ENCODE measurements around the gene PICK1.
A peak's percentile ranks its signal among the peaks of the same experiment; 100 is the strongest.

Gene PICK1

DNA sequence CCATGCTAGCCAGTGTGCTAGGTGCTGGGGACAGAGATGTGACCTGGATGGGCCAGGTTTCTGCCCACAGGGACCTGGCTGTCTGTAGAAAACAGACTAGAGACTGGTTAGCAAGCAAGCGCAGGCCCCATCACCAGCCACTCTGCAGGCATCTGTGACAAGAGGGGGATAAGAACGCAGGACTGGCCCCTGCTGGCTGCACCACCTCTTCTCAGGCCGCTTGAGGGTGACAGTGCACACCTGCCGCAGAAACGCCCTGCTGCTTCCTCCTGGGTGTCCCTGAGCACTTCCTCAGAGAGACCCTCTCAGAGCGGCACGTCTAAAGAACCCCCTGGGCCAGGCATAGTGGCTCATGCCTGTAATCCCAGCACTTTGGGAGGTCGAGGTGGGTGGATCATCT is 5.9 kb upstream of the PICK1 start:
- no peak for DNase-seq

DNA sequence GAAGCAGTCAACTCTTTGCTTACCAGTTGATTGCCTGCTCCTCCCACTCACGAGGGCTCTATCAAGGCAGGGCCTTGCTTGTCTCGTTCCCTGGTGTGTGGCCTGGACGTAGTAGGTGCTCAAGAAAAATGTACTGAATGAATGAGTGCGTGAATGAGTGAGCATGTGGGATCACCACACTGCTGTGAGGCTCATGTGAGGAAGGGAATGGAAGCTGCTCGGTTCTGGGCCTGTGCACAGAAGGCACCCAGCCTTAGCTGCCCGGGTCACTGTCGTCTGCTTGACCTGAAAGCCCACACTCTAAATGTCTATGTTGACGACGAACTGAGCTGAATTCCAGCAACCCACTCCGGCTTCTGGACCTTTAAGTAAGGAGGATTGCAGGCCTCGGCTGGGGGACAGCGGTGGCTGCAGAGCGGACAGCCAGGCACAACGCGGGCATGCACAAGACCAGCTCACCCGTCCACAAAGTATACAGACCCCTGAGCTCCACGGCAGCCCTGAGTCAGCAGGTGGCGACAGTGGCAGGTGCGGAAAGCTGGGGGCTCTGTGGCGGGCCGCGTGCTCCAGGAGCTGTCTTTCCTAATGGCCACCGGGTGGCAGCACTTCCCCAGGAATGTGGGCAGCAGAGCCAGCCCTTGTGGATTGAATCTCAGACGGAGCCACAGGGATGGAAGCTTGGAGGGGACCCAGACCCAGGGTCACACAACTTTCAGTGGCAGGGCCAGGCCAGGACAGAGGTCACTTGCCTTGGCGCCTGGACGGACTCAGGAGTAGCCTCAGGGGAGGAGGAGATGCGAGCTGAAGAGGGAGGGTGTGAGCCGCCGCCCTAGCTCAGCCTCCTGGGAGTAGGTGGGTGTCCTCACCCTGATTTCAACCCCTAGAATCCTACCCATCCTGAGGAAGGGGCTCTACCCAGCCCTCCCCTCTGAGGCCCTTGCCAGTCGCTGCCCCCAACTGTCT is 5.0 kb upstream of the PICK1 start:
- peak; percentile 28 for DNase-seq

DNA sequence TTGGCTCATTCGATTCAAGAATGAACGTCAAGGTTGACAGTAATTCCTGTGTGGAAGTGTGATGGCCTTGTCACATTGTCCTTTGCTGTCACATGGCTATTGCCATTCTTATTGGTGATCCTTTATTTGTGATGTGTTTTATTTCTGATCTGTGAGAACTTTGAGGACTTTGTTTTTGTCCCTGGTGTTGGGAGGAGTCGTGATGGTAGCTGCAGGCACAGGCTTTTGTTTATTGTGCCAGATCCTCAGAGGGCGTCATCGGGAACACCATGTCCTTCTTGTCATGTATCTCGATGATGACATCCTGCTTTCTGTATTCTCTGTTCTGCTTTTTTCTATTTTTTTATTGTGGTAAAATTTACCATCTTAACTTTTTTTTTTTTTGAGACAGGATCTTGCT is 5.6 kb downstream of the PICK1 start:
- no peak for DNase-seq

DNA sequence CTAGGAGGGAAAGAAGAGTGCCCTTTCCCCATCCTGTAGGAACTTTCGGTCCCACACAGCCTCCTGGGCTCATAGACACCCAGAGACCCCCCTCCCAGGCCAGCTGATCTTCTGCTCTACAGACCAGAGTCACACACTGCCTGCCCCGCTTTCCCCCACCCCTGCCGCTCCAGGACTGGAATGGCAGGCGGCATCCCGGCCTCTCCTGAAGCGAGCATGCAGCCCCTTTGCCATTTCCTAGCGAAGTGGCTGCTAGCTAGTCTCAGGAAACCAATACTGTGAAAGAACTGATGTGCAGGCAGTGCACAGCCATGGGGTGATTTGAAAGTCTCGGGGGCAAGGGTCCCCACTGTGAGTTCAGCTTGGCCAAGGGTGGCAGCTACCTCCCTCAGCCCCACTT is 8.3 kb downstream of the PICK1 start:
- DNase-seq = no peak

DNA sequence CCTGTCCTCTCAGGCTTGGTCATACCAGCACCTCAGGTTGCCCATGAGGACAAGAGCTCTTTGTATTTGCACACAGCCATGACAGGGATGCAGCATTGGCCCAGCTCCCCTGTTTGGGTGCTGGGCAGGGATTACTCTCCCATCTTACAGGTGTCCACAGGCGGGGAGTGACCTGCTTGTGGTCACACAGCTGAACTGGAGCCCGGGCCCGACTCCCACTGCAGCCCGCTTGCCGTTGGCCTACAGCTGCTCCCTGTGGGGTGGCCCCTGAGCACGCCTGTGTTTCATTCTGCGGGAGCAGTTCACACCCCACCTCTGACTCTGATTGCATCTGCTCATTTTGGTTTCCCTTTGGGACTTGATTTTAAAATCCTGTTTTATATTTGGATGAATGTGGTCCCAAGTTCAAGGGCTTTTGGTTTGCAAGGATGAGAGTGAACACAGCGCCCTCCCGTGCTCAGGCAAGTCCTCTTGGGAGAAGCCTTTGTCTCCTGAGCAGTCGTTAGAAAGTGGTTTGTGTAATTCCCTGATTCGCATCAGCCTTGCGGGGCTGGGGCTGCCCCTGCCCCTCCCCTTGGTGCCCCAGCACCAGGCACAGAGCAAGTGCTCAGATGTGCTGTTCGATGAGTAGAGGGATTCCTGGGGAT is 9.3 kb downstream of the PICK1 start:
- DNase-seq = no peak

DNA sequence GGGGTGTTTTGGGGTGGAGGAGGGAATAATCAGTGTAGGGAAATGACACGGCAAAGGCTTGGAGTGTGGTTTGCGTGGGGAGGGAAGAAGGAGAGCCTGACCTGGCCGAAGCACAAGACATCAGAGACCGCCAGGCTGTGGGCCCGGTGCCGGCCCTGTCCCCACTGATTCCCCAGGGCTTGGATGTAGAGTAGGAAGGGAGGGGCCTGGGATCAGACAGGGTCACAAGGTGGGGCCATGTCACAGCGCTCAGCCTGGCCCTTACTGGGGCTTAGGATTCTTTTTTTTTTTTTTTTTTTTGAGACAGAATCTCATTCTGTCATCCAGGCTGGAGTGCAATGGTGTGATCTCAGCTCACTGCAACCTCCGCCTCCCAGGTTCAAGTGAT is 9.8 kb downstream of the PICK1 start:
- no peak for DNase-seq

DNA sequence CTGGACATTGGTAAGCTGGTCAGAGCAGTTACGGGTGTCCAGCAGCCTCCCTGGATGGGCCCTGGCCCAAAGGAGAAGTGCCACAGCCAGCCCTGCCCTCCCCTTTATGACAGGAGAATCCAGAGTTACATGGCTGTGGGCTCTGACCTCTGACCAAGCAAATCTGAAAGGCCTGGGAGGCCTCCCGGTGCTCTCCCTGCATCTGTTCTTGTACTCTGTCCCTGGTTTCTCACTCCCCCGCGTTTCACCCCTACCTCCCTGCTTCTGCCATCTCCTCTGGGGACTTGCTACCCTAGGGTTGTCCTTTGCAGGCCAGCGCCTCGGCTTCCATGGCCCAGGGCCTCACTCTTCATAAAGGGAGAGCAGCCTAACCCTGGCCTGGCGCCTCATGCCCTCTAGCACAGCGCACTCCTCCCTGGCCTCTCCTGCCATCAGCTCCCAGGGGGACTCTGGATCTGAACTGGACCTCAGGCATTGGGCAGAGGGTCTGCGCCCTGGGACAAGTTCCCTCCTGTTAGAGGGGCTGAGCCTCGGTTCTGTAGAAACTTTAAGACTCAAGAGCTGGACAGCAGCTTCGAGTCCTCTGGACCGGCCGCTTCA is 10.7 kb downstream of the PICK1 start:
- no peak for DNase-seq

DNA sequence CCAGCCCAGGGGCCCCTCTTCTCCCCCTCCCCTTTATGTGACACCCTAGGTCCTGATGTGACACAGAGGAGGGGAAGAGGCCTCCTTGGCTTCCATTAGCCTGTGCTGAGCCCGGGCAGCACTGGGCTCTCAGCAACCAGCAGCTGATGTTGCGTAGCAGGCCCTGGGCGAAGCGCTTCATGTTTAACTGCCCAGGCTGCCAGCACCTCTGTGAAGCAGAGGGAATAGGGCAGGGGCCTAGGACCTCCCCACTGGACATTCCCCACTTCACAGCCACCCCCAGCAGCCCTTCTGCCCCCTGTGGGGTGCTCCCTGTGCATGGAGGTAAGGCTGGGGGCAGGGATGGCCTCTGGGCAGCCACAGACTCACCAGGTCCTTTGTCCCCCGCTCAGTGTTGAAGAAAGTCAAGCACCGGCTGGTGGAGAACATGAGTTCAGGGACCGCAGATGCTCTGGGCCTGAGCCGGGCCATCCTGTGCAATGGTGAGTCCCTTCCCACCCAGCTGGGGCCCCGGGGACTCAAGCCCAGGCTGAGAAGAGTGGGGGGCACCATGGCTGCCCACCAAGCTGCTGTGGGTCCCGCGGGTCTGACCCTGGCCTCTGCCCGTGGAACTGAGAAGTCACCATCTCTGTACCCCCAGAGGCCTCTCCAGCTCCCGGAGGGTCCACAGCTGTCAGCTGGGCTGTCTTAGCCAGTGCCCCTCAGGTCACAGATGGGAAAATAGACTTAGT is 11.6 kb downstream of the PICK1 start:
- DNase-seq = no peak

DNA sequence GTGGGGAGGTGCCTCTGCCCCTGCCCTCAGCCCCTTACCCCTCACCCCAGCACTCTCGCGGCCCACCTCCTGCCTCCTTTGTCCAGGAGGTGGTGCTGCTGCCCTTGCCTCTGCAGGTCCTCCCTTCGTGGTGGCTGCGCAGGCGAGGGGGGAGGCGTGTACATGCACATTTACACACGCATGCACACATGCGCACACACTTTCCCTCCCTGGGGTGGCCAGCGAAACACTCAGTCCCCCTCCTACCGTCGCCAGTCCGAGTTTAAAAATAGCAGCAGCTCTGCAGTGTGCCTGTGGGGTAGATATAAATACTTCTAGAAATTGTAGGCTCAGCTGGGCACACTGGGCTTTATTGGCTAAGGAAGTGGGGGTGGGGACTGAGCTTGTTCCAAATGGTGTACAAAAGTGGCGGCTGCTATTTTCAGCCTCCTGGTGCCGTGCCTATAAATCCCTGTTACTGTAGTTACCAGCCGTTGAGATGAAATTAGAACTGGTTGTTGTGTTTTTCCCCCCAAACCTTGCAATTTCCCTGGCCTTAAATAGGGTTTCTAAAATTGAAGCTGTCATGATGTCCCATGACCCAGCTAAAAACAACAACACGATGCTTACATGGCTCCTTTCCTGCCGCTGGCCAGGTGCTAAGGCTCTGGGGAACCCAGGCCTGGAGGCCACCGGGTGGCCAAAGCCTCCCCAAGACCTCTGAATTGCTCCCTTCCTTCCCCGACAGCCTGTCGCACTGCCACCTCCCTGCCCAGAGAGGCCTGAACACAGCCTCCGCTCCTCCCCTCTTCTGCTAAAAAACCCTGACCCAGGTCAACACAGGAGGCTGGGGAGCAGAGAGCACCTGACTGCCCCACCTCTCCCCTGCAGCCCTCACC is 12.4 kb downstream of the PICK1 start:
- DNase-seq = no peak

DNA sequence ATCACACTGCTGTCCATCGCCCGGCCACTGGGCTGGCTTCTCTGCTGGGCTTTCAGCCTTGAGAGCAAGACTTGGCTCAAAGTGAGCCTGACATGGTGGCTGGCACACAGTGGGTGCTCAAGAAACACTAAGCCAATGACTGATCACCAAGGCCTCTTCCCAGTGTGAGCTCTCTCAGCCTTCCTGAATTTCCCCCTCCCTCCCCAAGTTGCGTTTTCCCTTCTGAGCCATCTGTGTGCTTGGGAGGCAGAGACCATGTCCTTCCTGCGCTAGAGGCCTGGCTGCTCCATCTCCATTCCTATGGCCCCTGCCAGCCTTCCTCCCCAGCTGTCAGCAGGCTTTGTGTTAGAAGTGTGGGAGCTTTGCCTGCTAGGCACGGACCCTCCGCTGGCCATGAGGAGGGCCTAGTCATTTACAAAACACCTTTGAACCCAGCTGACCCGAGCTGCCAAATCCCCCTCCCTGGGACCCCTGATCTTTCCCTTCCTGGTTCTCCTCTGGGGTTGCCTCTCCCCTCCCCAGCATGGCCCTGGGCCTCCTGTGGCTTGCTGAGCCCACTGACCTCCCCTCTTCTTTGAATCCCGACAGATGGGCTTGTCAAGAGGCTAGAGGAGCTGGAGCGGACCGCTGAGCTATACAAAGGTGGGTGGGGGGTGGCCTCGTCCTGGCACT is 13.2 kb downstream of the PICK1 start:
- DNase-seq = no peak

DNA sequence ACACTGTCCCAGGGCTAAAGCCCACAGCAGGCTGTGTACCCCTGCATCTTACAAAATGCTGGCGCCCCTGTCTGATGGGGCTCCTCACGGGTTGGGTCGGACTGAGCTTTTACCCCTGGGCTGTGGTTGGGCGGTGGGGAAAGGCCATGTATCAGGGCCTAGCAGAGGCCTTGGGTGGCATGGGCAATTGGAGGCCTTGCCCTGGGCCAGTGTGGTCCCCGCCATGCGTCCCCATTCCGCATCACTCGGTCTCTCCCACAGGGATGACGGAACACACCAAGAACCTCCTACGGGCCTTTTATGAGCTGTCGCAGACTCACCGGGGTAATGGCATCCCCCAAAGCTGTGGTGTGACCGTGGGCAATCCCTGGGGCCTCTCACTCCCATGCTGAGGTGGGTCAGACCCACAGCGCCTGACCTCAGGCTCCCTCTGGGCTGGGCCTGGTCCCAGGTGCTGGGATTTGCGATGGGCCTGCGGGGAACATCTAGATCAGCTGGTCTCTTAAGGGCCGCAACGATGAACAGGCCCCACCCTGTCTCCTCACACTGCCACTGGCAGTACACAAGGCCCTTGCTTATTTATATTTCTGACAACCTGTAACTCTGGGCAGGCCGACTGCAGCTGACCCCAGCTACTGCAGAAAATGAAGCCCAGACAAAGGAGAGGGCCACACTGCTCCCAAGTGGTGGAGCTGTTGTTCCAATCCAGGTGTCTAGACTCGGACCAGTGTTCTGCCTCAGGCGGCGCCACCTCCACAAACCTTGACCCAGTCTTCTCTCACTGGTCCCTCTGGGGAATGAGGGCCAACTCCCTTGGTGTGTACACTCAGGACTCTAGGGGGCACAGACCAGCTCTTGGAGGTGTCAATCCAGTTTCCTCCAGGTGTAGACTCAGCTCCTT is 14.5 kb downstream of the PICK1 start:
- DNase-seq = no peak

DNA sequence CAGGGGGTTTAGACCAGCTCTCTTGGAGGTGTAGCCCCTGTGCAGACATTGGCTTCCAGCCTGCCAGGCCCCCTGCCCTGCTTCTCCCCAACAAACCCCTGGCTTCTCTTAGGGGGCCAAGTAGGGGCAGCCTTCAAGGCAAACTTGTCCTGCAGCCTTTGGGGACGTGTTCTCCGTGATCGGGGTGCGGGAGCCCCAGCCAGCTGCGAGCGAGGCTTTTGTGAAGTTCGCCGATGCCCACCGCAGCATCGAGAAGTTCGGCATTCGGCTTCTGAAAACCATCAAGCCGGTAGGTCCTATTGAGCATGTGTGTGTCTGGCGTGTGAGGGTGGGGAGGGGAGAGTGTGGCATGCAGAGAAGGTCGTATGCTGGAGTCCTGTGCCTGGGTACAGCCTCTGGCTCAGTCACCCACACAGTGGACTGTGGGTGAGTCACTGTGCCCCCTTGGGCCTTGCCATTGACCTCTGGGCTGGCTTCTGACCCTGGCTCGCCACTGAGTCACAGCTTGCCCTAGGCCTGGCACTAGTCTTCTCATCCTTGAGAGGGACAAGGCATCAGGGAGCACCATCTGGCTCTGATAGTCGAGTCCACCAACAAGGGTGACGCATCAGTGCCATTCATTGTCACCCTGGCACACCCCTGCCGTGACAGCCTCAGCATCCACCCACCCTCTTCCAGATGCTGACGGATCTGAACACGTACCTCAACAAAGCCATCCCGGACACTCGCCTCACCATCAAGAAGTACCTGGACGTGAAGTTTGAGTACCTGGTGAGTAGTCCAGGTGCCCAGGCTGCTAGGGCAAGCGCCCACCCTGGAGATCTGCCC is 15.3 kb downstream of the PICK1 start:
- DNase-seq = no peak

DNA sequence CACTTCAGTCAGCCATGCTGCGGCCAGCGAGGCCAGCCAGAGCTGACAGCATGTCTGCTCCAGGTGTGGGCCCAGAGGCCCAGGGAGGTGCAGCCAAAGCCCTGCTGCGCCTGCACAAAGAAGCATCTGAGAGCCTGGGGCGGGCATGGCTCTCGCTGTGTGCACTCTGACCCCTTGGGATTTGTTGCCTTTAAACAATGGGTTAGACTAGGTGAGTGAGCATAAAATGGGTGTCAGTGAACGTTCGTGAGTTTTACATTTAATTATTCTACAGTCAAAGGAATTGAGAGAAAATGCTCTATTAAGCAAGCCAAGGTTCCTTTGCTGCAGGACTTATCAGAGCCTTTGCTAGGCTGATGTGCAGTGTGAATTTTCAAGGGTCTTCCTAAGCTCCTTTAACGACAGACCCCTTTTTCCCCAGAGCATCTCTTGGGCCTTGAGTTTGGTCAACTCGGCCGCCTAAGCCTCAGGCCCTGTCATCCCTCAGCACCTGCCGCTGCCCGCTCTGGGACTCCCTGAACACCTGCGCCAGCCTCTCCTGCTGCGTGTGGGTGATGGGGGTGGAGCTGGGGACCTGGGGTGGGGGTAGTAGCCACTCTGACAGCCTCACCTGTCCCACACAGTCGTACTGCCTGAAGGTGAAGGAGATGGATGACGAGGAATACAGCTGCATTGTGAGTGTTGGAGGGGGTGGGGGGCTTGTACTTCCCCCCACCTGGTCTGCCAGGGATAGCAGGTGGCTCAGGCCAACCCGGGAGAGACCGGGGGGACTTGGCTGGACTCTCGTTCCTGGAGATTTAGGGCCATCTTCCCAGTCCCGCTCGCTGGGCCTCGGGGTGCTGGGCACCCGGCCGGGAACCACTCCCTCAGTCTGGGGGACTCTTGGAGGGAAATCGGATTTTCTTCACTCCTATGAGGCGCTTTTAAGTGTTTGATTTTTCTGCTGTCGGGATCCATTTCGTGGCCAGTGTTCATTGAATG is 16.2 kb downstream of the PICK1 start:
- no peak for DNase-seq

DNA sequence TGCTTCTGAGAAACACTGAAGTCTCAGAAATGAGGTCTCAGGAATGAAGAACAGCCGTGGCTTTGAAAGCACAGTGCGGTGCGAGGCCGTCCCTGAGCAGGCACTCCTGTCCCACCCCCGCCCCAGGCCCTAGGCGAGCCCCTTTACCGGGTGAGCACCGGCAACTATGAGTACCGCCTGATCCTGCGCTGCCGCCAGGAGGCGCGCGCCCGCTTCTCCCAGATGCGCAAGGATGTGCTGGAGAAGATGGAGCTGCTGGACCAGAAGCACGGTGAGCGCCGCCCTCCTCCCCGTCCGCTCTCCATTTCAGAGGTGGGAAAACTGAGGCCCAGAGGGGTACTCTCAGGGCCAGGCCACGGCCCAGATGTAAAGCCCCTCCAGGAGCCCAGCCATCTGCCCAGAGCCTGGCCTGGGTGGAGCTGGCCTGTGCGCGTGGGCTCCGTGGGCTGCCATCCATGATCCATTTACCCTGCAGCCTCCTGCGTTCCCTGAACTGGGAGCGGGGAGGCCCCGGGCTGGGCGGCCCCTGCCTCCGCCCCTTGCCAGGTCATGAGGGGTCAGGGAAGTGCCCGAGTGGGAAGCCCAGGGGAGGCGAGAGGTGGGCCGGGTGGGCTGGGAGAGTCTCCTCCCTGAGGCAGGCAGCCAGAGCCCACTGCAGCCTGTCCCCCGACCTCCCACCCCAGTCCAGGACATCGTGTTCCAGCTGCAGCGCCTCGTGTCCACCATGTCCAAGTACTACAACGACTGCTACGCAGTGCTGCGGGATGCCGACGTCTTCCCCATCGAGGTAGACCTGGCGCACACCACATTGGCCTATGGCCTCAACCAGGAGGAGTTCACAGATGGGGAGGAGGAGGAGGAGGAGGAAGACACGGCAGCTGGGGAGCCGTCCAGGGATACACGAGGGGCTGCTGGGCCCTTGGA is 17.2 kb downstream of the PICK1 start:
- no peak for DNase-seq

DNA sequence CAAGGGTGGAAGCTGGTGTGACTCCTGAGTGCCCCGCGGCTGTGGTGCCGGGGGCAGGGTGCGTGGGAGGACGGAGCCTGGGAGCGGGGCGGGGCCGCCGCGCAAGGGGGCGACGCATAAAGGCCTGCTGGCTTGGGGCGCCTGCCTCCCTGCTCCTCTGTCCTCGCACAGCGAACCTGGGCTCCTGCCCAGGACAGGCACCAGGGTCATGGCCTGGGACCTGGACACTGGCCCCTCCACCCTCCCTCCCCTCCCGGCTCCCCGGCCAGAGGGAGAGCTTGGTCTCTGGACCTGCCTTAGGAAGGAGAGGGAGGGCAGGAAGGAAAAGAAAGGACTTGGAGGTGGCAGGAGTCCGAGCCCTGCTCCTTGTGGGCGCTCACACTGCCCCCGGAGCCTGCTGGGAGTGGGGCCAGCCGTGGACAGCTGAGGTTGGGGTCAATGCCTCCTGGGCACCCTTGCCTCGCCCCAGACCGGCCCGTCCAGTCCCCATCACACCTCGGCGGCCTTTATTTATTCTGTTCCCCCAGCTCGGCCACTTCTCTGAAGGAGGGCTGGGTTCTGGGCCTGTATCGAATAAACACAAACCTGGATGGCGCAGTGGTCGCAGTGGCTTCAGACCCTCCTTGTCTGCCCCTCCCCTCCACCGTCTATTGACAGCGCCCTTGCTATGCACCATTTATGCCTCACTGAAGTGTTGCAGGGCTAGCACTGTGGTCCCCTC is 18.1 kb downstream of the PICK1 start:
- DNase-seq = no peak

DNA sequence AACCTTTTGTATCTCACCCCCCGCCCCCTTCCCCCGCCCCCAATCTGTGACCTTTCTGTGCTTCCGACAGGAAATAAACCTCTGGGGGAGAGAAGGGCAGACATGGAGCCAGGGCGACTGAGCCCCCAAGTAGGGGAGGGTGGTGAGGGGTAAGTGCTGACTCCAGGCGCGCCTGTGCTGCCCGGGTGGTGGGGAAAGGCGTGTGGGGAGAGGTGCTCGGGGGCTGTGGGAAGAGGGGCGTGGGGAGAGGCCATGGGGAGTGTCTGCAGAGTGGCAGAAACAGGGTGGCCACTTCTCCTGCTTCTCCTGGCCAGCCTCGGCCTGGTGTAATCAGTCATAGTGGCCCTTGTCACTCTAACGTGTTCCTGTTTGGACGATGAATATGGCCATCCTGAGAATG is 18.8 kb downstream of the PICK1 start:
- DNase-seq = no peak

DNA sequence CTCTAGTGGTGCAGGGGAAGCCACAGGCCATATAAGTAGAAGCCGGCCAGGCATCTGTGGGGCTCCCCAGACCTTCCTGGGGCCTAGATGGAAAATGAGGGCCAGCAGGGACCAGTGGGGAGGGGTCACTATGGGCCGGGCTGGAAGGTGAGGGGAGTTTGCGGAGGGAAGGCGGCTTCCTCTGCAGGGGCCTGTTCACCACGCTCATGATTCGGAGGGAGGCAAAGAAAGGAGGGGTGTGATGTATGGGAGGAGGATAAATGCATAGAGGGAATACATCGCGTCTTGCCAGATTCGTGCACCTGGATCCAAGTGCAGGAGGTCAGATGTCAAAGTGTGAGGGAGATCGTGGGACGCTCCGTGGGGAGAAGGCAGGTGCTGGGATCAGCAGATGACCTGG is 19.9 kb downstream of the PICK1 start:
- DNase-seq = no peak
